ENCODE measurements around the gene PTPRH.
"Not testable (repeated sequence)": the region's sequence is repeated elsewhere in the genome, so short reads cannot be mapped to it uniquely, and the experiment has no call there.

PTPRH gene

DNA sequence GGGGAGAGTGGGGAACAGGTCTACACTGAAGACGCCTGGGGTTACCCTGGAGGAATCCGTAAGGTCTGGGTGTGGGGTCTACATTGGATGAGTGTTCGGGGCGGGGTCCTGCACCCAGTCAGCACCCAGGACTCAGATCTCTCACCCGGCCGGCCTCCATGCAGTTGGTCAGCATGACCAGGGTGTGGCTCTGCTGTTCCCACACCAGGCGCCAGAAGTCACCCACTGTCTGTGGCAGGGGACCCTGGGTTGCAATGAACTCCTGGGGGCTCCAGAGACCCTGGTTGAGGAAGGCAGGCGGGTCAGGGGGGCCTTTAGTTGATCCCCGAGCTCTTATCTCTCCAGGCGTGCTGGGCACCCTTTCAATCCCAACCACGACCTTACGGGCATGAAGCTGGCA, 23.2 kb downstream of the PTPRH start:
- no peak for DNase-seq (ENCODE audit: low spot score)

DNA sequence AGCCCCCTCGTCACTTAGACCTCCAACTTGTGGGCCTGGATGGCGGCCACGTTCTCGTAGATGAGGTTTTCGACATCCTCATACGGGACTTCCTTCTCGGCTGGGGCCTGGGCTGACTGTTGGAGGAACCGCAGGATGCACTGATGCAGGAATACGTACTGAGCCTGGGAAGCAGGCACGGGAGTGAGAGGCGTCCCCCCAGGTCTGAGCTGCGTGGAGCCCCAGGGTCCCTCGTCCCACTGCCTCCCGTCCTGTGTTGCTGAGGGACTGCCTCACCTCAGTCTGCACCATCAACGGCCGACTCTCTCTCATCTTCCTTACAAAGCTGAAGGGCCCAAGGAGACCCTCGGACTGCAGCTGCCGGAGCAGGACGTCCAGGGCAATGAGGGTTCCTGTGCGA, 27.6 kb downstream of the PTPRH start:
- no peak for DNase-seq (ENCODE audit: low spot score)

DNA sequence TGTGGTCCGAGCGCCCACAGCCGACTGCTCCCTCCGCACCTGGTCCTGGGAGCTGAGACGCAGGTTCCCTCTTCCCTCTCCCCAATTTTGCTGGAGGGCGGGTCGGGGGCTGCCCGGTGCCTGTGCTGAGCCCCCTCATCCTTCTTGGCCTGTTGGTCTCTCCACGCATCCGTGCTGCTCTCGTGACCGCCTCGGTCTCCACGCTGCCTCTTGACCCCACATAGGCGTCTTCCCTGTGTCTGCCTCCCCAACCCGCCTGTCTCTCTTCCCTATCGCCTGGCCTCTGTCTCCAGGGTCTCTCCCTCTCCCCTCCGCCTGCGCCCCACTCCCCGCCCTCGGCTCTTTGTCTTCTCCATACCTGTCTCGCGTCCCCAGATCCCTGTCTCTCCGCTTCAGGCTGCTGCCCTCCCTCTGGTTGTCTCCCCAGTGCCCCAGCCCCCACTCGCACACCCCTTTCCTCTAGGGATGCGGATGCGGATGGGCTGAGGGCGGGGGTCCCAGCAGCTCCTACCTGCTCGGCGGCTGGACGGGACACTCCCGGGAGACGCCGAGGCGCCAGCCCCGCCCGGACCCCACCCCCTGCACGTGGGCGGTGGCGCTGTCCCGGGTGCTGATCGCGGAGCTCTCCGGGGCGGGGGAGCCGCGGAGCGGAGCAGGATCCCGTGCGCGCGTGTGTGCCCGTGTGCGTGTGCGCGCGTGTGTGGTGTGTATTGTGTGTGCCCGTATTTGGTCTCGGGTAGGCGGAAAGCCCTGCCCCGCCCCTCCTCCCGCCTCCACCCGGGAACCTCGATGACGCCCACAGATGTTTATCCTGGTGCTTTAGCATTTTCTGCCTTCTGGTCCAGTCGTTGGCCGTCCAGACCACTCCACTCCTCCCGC, 29.5 kb downstream of the PTPRH start, which contains the start of gene SYT5:
Gene SYT5 (minus strand): TSS at position 684 of the 879 bp plus-strand sequence. CDS start 1,248 bp downstream, outside the sequence.
- no peak for DNase-seq (ENCODE audit: low spot score)

DNA sequence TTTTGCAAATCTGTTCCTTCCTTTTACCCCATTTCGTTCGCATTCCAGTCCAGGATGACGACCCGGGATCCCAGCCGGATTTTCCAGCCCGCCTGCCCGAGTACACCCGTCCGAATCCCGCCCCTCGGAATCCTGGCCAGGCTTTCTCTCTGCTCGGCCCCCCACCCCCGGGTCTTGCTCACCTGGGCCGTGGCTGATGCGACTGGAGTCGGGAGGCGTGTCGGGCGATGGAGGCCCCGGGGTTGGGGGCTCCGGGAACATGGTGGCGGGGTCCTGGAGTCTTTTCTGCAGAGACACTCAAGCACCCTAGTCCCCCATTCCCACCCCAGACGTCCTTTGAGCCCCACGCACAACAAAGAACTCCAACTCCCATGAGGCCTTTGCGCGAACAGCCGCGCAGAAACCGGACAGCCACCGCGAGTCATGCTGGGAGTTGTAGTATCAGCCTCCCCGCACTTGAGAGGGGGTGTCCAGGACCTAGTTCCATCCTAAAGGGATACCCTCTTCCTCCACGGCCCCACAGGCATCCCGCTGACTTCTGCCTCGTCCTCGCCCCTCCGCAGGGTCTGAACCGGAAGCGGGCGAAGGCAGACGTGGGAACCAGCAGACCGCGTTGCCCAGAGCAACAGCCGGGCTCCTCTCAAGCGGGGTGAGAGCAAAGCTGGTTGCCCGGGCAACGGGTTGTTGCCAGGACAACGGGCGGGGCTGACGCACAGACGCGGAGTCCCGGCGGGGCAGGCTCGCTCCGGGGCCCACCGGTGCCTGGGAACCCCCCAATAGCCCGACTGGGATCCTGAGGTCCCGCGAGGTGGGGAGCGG, 30.3 kb downstream of the PTPRH start:
- peak; percentile 42 for DNase-seq (ENCODE audit: low spot score)

DNA sequence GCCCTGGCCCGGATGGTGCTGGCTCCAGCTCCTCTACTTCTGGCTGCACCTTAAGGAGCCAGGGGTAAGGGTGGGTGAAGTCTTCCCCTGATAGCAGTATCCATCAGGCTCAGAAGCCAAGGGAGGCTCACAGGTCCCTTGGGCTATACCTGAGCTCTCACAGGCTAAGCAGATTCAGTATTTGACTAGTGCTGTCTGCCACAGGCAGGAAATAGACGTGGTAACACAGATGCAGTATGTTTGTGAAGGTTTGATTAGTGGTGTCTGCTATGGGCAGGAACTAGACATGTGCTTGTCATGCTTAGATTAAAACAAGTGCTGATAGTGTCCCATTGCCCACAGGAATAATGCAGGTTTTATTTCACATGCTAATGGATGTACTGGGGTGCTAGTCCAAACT, 33.2 kb downstream of the PTPRH start:
- DNase-seq (ENCODE audit: low spot score) = no peak

DNA sequence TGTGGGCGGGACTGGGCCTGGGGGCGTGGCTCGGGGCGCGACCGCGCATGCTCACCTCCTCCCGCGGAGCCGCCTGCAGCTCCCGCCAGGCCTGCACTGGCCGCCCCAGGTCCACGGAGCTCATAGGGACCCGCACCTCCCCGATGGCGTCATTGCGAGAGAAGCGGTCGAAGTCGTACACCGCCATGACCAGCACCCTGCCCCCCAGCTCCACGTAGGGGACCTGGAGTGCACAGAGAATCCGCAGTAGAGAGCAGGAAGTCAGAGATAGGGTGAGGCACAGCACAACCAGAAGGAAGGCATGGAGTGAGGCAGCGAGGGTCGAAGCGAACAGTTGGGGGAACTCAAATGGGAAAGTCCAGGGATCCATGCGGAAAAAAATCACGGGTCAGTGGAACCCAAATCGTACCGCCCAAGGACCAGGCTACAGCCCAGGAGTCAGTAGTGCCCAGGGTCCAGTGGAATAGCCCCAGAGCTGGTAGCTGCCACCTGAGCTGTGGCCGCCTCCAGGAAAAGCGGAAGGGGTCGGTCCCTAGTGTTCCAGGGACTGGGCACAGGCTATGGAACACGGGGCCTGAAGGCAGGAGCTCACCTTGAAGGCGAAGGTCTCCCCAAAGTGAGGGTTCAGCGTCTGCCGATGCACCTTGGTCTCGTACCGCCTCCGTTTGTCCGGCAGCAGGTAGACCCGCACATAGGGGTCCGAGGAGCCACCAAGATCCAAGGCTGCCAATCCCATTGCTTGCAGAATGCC, 34.0 kb downstream of the PTPRH start:
- DNase-seq (ENCODE audit: low spot score) = no peak

DNA sequence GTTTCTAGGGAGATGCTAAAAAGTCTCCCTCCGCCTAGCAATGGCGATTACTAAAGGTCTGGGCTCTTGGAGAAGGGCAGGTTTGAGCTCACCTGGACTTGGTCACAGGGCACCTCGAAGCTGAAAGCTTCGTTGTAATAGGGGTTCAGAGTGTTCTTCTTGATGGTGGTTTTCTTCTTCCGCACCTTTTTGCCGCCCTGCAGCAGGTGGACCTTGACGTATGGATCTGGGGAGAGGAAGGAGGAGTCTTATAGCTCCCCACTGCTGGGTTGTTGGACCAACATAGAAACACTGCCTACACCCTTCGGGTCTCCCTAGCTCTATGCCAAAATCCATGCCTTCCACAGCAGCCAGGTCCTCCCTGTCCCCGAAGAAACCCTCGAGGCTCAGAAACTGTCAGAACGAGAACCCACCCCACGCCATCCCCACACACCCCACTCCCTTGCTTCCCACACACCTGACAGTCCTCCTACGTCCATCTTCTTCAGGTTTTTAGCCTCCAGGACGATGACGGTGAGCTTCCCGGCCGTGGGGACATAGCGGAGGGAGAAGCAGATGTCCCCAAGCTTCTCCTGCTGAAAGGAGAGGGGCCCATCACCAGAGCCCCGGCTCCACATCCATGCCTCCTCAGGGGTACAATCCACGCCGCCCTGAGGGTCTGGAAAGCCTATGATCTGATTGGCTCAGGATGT, 34.7 kb downstream of the PTPRH start:
- no peak for DNase-seq (ENCODE audit: low spot score)

DNA sequence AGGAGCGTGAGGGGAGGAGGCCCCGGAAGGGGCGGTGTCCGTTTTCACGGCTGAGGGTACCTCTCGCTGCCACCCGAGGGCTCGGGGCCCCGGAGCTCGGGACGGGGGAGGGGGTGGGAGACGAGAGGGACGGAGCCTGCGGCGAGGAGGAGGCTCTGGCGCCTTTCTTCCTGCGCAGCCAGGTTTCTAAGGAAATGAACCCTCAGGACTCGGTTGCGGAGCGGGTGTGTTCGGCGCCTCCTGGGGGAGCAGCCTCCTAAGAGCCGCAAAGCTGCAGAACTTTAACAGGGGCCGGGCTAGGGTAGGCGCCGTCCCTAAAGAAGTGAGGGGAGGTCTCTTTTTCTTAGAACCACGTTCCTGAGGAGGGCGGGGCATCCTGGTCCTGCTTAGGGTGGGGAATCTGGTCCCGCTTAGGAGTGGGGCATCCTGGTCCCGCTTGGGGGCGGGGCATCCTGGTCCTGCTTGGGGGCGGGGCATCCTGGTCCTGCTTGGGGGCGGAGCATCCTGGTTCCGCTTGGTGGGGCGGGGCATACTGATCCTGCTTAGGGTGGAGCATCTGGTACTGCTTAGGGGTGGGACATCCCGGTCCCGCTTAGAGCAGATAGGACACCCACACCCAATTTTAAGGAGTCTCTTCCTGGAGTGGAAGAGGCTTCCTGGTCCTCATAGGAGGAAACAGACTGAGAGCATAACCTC, 35.4 kb downstream of the PTPRH start:
- peak; percentile 64 for DNase-seq (ENCODE audit: low spot score)

DNA sequence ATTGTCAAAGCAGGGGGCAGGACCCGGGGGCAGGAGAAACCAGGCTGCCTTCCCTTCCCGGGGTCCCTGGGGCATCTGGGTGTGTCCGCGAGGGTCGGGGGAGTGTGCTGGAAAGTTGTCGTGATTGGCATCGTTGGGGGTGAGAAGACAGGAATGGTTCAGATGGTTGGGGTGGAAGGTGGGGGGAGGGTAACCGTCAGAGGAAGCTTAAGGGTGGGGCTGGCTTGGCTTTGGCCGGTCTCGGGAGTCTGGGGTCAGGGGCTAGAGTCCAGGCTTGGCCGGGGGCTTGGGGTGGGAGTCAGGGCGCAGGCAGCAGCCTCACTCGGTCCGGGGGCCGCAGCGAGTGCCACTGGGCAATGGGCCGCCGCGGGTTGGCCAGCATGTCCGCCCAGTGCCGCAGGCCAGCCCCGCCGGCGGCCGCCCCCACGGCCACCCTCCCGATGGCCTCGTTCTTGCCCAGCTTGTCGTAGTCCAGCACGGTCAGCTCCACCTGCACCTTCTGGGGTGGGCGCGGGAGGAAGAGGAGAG, 36.1 kb downstream of the PTPRH start:
- DNase-seq (ENCODE audit: low spot score) = no peak

DNA sequence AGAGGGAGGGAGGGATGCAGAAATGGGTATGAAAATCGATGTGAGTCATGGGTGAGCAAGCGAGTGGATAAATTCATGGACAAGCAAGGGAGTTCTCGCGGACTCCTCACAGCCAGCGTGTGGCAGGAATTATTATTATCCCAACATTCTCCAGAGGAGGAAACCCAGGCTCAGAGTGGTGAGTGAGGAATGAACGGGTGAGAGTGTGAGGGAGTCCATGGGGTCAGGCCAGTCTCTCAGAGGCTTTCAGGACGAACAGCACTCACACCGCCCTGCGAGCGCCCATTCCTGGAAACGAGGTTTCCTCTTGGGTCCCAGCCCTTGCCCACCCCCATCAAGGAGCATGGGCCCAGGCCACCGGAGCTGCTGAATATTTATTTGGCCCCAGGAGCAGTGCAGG, 36.6 kb downstream of the PTPRH start:
- DNase-seq (ENCODE audit: low spot score) = no peak

DNA sequence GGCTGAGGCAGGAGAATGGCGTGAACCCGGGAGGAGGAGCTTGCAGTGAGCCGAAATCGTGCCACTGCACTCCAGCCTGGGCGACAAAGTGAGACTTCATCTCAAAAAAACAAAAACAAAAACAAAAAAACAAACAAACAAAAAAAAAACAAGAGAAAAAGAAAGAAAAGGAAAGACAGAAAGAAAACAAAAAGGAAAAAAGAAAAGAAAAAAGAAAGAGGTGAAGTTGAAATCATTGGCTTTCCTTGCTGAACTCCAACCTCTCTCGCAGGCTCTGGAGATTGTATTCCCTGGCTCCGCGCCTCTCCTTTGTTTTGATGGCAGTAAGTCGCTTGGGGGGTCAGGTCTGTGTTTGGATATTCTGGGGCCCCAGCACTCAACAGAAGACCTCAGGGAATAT, 37.0 kb downstream of the PTPRH start:
- not testable (repeated sequence) for DNase-seq (ENCODE audit: low spot score)

DNA sequence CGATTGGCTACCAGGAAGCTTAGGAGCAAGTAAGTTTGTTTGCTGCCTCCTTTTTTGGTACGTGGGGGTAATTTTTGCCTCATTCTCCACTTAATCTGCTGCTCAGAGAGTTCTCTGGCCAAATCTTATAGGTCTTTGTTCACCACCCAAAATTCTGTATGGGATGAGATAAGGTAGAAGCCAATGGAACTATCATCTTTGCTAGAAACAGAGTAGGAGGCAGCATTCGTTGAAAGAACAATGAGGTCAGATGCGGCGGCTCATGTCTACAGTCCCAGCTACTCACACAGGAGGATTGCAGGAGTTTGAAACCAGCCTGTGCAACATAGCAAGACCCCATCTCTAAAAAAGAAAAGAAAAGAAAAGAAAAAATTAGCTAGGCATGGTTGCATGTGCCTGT, 37.9 kb downstream of the PTPRH start:
- DNase-seq (ENCODE audit: low spot score) = no peak

DNA sequence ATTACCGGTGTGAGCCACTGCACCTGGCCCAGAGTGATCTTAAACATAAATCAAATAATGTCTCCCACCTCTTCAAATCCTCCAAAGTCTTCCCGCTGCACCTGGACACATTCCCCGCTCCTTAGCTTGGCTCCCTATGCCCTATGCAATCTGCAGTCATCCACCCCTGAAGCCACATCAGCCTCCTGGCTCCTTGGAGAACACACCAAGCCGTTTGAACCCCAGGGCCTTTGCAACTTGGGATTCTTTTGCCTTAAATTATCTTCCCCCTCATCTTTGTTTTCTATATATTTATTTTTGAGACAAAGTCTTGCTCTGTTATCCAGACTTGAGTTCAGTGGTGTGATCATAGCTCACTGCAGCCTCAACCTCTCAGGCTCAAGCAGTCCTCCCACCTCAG, 40.2 kb downstream of the PTPRH start:
- no peak for DNase-seq (ENCODE audit: low spot score)

DNA sequence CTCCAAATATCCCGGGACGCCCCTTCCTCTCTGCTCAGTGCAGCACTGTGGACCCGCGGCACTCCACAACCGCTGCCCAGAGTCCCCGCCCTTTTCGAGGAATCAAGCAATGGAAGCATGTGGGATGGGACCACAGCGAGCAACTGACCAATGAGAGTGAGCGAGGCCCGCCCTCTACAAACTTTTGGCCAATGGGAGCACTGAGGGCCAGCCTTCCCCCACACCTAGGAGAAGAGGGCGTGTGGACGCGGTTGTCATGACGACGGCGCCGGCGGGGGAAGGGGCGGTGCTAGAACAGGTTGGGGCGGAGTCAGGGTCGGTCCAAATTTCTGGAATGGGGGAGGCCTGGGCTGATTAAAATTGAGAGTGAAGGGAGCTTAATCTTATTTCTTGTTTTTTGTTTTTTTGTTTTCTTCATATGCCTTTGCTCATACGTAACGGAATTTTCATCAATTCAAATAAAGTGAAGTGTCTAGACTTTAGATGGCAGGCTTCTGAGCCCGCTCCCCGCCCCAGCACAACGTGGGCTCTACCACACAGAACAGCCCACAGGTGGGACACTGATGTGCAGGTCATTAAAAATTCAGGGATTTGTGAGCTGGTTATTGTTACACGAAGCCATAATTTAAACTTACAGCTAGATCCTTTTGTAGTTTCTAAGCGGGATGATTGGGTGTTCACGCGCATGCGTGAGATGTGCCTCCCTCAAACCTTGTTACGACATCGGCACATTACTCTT, 42.6 kb downstream of the PTPRH start, which contains the start of gene DNAAF3:
Gene DNAAF3 (minus strand): TSS at position 84 of the 739 bp plus-strand sequence. CDS start 200 bp downstream, outside the sequence.
- peak; percentile 89 for DNase-seq (ENCODE audit: low spot score)

DNA sequence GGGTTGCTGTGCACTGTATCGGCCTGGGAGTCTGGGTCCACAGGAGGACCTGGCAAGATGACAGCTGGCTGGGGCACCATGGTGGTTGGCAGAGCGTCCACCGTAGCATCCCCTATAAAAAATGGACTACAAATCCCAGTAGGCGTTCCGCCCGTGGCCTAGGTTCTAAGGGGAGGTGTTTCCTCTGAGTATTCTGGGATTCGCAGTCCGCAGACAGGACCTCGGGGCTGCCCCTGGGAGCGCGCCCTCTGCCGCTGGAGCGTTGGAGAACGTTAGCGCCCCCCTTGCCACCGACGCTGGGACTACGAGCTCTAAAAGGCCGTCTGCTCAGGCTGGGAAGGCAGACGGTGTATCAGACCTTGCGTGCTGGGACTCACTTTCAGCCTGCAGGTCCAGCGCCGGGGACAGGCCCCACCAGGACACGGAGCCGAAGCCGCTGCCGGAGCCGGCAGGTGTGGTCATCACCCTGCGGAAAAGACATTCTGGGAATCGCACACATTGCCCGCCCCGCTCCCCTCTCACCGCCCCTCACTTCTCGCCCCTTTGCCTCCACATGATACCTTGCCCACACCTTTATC, 43.3 kb downstream of the PTPRH start:
- DNase-seq (ENCODE audit: low spot score) = peak; percentile 32

DNA sequence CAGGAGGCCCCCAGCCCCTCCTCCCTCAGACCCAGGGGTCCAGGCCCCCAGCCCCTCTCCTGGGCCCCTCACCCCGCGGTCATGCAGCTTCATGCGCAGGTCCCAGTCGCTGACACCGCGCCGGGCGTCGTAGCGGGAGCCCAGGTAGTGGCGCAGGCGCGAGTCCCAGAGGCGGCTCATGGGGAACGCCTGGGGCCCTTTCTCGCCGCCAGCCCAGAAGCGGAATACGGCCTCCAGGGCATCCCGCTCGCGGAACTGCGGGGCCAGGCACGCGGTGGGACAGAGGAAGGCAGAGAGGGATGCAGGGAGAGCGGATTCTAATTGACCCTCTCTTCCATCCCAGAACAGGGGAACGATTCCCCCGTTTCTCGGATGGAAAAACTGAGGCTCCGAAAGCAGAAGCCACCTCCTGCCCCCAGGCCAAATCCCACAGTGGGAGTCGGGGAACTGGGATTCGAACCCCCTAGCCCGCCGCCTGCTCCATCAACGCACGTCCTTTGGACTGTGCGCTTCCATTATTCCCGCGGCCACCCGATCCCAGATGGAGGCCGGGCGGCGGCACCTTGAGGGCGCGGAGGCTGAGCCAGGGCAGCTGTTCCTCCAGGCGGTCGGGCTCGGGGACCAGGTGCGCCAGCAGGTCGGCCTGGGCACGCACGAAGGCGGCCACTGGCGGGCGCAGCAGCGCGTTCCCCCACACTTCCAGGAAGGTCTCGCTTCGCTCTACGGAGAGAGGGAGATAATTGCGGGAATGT, 47.6 kb downstream of the PTPRH start:
- no peak for DNase-seq (ENCODE audit: low spot score)

DNA sequence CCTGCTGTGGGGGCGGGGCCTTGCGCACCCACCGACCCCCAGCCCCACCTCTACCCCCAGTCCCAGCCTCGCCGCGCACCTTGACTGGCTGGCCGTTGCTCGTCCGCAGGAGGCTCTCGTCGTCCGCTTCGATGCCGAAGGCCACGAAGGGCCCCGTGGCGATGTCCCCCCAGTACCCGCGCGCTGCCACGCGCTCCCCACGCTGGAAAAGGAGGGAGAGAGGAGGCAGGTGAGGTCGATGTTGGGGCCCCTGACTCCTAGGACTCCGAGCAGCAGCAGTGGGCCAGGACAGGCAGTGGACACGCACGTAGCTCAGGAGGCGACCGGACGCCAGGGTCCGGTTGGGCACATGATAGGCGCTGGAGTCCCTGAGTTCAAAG, 48.3 kb downstream of the PTPRH start:
- no peak for DNase-seq (ENCODE audit: low spot score)

DNA sequence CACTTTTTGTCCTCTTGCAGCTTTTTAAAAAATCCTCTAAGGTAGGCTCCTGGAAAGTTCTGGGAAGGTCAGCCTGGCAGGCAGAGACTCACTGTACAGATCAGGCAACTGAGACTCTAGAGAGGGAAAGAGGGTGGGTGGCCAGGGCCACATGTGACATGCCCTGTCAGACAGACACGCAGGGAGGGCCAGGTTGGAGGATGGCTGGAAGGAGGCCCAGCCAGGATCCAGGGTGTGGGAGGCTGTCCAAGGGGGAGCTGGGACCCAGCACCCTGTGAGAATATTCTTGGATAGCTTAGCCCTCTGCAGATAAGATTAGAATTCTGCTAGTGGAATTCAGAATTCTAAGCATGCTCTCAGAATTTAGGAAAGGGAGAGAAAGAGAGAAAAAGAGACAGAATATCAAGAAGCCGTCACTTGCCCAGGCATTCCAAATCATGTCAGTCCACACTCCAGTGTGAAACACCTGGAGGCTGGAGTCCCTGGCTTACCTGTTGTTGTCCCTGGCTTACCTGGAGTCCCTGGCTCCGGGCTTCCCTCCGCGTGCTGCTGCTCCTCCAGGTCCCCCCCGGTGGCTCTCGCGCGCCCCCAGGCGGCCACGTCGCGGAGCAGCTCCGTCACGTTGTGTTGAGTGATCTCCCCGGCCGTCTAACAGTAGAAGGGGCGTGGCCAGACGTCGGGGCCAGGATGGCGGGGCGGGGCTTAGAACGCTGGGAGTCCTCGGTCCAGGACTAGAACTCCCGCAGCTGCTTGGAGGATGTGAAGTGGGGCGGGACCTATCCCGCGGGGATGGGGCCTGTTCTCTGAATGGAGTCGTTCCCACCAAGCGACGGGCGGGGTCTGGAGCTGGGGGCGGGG, 48.9 kb downstream of the PTPRH start:
- DNase-seq (ENCODE audit: low spot score) = peak; percentile 93
